GM15510 (cell line): ENCODE results near the gene REST.

Experiments
- POLR2A ChIP-seq: IDR thresholded peaks from 3 replicates; pipeline ENCODE4 v1.6.1; 2011; ENCODE audit warnings: borderline replicate concordance; ENCODE audit not compliant: insufficient read length; ENCODE audit errors: extremely low read depth

Gene REST

GRCh38 chr4:56959100-56959499 is 51.4 kb downstream of the REST start:
- no peak for TF ChIP-seq POLR2A

- TF ChIP-seq POLR2A: no peak
These were observed 53.4 kb downstream of the REST start for GRCh38 chr4:56961107-56961500.

GRCh38 chr4:56971383-56971782 is 63.7 kb downstream of the REST start:
- no peak for TF ChIP-seq POLR2A

GRCh38 chr4:56972389-56972788 is 64.7 kb downstream of the REST start:
- no peak for TF ChIP-seq POLR2A

GRCh38 chr4:56972809-56973208 is 65.1 kb downstream of the REST start:
- TF ChIP-seq POLR2A: no peak

GRCh38 chr4:56973336-56973735 is 65.6 kb downstream of the REST start:
- no peak for TF ChIP-seq POLR2A

GRCh38 chr4:56976283-56976836 is 68.7 kb downstream of the REST start:
- no peak for TF ChIP-seq POLR2A

GRCh38 chr4:56976837-56977320 is 69.2 kb downstream of the REST start:
- TF ChIP-seq POLR2A: no peak

GRCh38 chr4:56977321-56978012 is 69.8 kb downstream of the REST start, which contains the start of gene NOA1:
Gene NOA1 (minus strand): TSS chr4:56977606. CDS start chr4:56977585, 21 bp downstream.
- peak; percentile 87 for TF ChIP-seq POLR2A

- peak; percentile 86 for TF ChIP-seq POLR2A
These were observed 71.1 kb downstream of the REST start, which contains the start of gene POLR2B for GRCh38 chr4:56978750-56979303. Gene POLR2B (plus strand): TSS chr4:56978896. CDS start chr4:56978986, 90 bp downstream.

- TF ChIP-seq POLR2A: no peak
These were observed 71.8 kb downstream of the REST start for GRCh38 chr4:56979421-56980072.

- no peak for TF ChIP-seq POLR2A
These were observed 74.1 kb downstream of the REST start for GRCh38 chr4:56981795-56982201.

- TF ChIP-seq POLR2A: no peak
These were observed 78.5 kb downstream of the REST start for GRCh38 chr4:56986192-56986591.

GRCh38 chr4:56986952-56987351 is 79.3 kb downstream of the REST start:
- no peak for TF ChIP-seq POLR2A
